Esophagus muscularis mucosa (tissue), 4 donors: Measurements from ENCODE around the gene VAMP3. TPM values are rescaled to one million over a fixed set of nuclear protein-coding genes. Genes with fewer than 3 reads are reported as not detected.

Experiments used
- DNase-seq: peaks from one replicate; pipeline ENCODE4 v3.0.0-alpha.2; 2017; ENCODE audit errors: extremely low spot score
- H3K27ac ChIP-seq, 4 donors: fragments of 200-600 bp; sonication (generic); replicated peaks in 1 of 4; 1 replicate in 3 of 4; 2 replicates in 1 of 4; pipeline ENCODE4 v1.5.1; 2016 to 2019; ENCODE audit warnings: mild to moderate bottlenecking in 1 of 4
- H3K27me3 ChIP-seq, 4 donors: fragments of 200-600 bp; sonication (generic); one replicate each; pipeline versions ENCODE4 v1.5.1 to v1.6.0; 2016 to 2019
- H3K36me3 ChIP-seq, 4 donors: fragments of 200-600 bp; sonication (generic); one replicate each; pipeline ENCODE4 v1.5.1; 2016 to 2019
- H3K4me1 ChIP-seq, 4 donors: fragments of 200-600 bp; sonication (generic); one replicate each; pipeline ENCODE4 v1.5.1; 2016 to 2019
- H3K4me3 ChIP-seq, 4 donors: fragments of 200-600 bp; sonication (generic); 1 replicate in 2 of 4; 2 replicates in 2 of 4; pipeline ENCODE4 v1.5.1; 2016 to 2019; ENCODE audit warnings: mild to moderate bottlenecking in 4 of 4, moderate library complexity in 1 of 4
- H3K9me3 ChIP-seq, 4 donors: fragments of 200-600 bp; sonication (generic); 1 replicate in 3 of 4; 2 replicates in 1 of 4; pipeline ENCODE4 v1.5.1; 2016 to 2019
- CTCF ChIP-seq, 3 experiments: fragments of 200-600 bp in 2 of 3; fragments of 450-650 bp in 1 of 3; sonication (generic) in 2 of 3; IDR thresholded peaks; one replicate each; pipeline ENCODE4 v1.5.1; 2017 to 2019; ENCODE audit warnings: antibody characterized with exemption in 3 of 3, mild to moderate bottlenecking in 2 of 3, moderate library complexity in 1 of 3
- EP300 ChIP-seq: sonication (generic); formaldehyde crosslinking; IDR thresholded peaks from one replicate; pipeline ENCODE4 v1.6.1; 2017; ENCODE audit warnings: antibody characterized with exemption
- POLR2A ChIP-seq: fragments of 450-650 bp; IDR thresholded peaks from one replicate; pipeline ENCODE4 v1.6.1; 2017; ENCODE audit warnings: antibody characterized with exemption, moderate library complexity, mild to moderate bottlenecking, low read depth
- POLR2AphosphoS5 ChIP-seq, 2 donors: sonication (generic); formaldehyde crosslinking; IDR thresholded peaks; one replicate each; pipeline ENCODE4 v1.6.1; 2017; ENCODE audit warnings: antibody characterized with exemption in 2 of 2
- WGBS: methylation state at CpG from one replicate; pipeline ENCODE4 v1.1.5; 2018; 5-methylcytosine and 5-hydroxymethylcytosine counted together
- intact Hi-C: fragments of 100-400 bp; cut with DNase I; formaldehyde crosslinking; loops from one replicate; pipeline ENCODE4 v1.15.1; 2023
- total RNA-seq, 4 donors: library from RNA; depleted of rRNA; stranded (reverse); fragments of >200 nt; gene quantifications; one replicate each; pipeline versions ENCODE4 v1.1.0 to v1.2.1, GENCODE V29; 2016

VAMP3 gene
- total RNA-seq, 4 donors from 2014 or later = 90.3 to 114 (median 99.5) TPM

- no peak for DNase-seq
- H3K4me3 ChIP-seq = no peak overlapping the region
- no peaks in the 10 kb centered on the region for H3K9me3 ChIP-seq
- TF ChIP-seq EP300 (no peak), POLR2AphosphoS5 (IDR thresholded peaks at IDR 0.05) (no peak), CTCF (IDR thresholded peaks at IDR 0.05) (no peak), POLR2A (no peak)
- no peaks in the 10 kb centered on the region for H3K4me1 ChIP-seq
- 77% methylated on average over 6 of the region's 6 CpGs for WGBS
- H3K27ac ChIP-seq = peak overlapping the region in 1 of 4 donors; percentile 17
- H3K36me3 ChIP-seq = no peaks in the 10 kb centered on the region
- intact Hi-C loops = no loop called here
- H3K27me3 ChIP-seq = no peaks in the 10 kb centered on the region
Measured at GRCh38 chr1:7760245-7760644, 10.9 kb upstream of the VAMP3 start.

GRCh38 chr1:7761103-7761502 lies 10.0 kb upstream of the VAMP3 start:
- H3K9me3 ChIP-seq = no peaks in the 10 kb centered on the region
- H3K27ac ChIP-seq = no peak overlapping the region
- no peaks in the 10 kb centered on the region for H3K27me3 ChIP-seq
- intact Hi-C loops = no loop called here
- no peaks in the 10 kb centered on the region for H3K36me3 ChIP-seq
- H3K4me1 ChIP-seq = no peaks in the 10 kb centered on the region
- DNase-seq = no peak
- no peak overlapping the region for H3K4me3 ChIP-seq
- 98% methylated on average over 3 of the region's 3 CpGs for WGBS
- TF ChIP-seq EP300 (no peak), CTCF (IDR thresholded peaks at IDR 0.05) (no peak), POLR2AphosphoS5 (IDR thresholded peaks at IDR 0.05) (no peak), POLR2A (no peak)

- Histone ChIP-seq H3K4me3 (no peak overlapping the region), H3K27me3 (no peaks in the 10 kb centered on the region), H3K27ac (no peak overlapping the region), H3K4me1 (peaks cover 4 to 11% (median 8%) of the 10 kb centered on the region in 4 donors), H3K9me3 (no peaks in the 10 kb centered on the region), H3K36me3 (no peaks in the 10 kb centered on the region)
- intact Hi-C loops = no loop called here
- DNase-seq = no peak
- 80% methylated on average over 4 of the region's 4 CpGs for WGBS
- no peak for TF ChIP-seq POLR2A
- no peak for TF ChIP-seq CTCF (IDR thresholded peaks at IDR 0.05)
Measured at GRCh38 chr1:7767176-7767575, 3.9 kb upstream of the VAMP3 start.

GRCh38 chr1:7768583-7768982 lies 2.5 kb upstream of the VAMP3 start:
- Histone ChIP-seq H3K27ac (no peak overlapping the region), H3K36me3 (peaks cover 0 to 9% (median 0%) of the 10 kb centered on the region in 4 donors), H3K27me3 (no peaks in the 10 kb centered on the region), H3K9me3 (no peaks in the 10 kb centered on the region), H3K4me1 (peaks cover 11 to 25% (median 21%) of the 10 kb centered on the region in 4 donors), H3K4me3 (no peak overlapping the region)
- intact Hi-C loops = no loop called here
- TF ChIP-seq CTCF (IDR thresholded peaks at IDR 0.05) = no peak
- TF ChIP-seq POLR2AphosphoS5 (IDR thresholded peaks at IDR 0.05) = no peak
- TF ChIP-seq EP300 = no peak
- TF ChIP-seq POLR2A = no peak
- 57% methylated on average over 2 of the region's 2 CpGs for WGBS
- DNase-seq = no peak

- Histone ChIP-seq H3K36me3 (peaks cover 0 to 21% (median 4%) of the 10 kb centered on the region in 4 donors), H3K27ac (peak overlapping the region in 1 of 4 donors; percentile 96), H3K4me3 (no peak overlapping the region), H3K4me1 (peaks cover 11 to 29% (median 23%) of the 10 kb centered on the region in 4 donors), H3K9me3 (no peaks in the 10 kb centered on the region), H3K27me3 (no peaks in the 10 kb centered on the region)
- TF ChIP-seq CTCF (IDR thresholded peaks at IDR 0.05) (no peak), POLR2AphosphoS5 (IDR thresholded peaks at IDR 0.05) (no peak), EP300 (no peak), POLR2A (no peak)
- 92% methylated on average over 12 of the region's 12 CpGs for WGBS
- intact Hi-C loops = no loop called here
- no peak for DNase-seq
Measured at GRCh38 chr1:7769673-7770412, 1.3 kb upstream of the VAMP3 start.
